OCI-LY7 (cell line): ENCODE measurements around the gene FOXF1.

ENCODE experiments used
- CTCF ChIP-seq: fragments of 200-600 bp; sonication (generic); conservative IDR thresholded peaks from 2 replicates; pipeline ENCODE4 v1.5.1; 2014; ENCODE audit warnings: mild to moderate bottlenecking, antibody characterized with exemption, low read length, moderate library complexity, mixed read lengths
- EZH2phosphoT487 ChIP-seq: fragments of 200-600 bp; sonication (generic); IDR thresholded peaks from 2 replicates; pipeline ENCODE4 v1.6.1; 2018; ENCODE audit warnings: low read depth, borderline replicate concordance, mild to moderate bottlenecking, mixed run types, antibody characterized with exemption, low read length, moderate library complexity, mixed read lengths

DNA sequence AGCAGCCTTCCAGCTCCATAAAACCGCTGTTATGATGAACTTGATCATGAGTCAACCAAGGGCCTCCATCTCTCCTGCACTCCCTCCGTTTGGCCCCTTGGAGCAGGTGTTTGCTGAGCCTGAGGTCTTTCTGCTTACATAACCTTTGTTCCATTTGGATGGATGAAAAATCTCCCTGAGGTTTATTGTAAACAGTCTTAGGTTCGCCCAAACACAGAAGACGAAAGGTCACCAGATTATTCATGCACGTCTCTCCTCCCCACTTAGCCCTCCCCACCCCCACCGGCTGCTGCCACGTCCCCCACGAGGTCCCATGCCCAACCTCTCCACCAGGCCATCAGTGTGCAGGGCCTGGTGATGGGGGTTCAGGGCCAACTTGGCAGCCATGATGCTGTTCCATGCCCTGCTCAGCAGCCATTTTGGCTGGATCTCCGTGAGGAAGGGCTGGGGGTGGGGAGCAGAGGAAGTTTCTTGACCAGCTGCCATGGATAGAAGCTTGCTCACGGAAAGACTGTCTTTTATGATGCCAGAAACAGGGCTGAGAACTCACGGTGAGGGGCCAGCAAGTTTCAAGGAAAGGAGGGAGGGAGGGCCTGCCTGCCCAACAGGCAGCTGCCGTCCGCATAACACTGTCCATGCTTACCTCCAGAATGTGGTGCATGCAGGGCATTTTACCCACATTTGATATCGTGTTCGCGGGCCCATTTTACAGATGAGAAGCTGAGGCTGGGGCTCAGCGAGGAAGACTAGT is 47.8 kb upstream of the FOXF1 start:
- no peak for TF ChIP-seq CTCF
- no peak for TF ChIP-seq EZH2phosphoT487
